Measurements from ENCODE around the gene ITGB3.

ITGB3 gene

GRCh38 chr17:47301831-47302230 lies 48.2 kb downstream of the ITGB3 start:
- Mint-ChIP-seq H3K9me3 (no peaks in the 10 kb centered on the region), H3K4me1 (peaks cover 11% of the 10 kb centered on the region), H3K4me3 (no peak overlapping the region), H3K27ac (no peak overlapping the region), H3K27me3 (ENCODE audit: low read depth) (no peaks in the 10 kb centered on the region), H3K36me3 (ENCODE audit: low read depth) (peaks cover 8% of the 10 kb centered on the region)
- TF ChIP-seq CTCF (IDR thresholded peaks at IDR 0.05; ENCODE audit: unreplicated experiment in 3 of 3) = no peak

GRCh38 chr17:47304186-47304585 lies 50.6 kb downstream of the ITGB3 start:
- Mint-ChIP-seq H3K4me3 (no peak overlapping the region), H3K9me3 (no peaks in the 10 kb centered on the region), H3K27ac (no peak overlapping the region), H3K27me3 (ENCODE audit: low read depth) (no peaks in the 10 kb centered on the region), H3K4me1 (peaks cover 8% of the 10 kb centered on the region), H3K36me3 (ENCODE audit: low read depth) (peaks cover 8% of the 10 kb centered on the region)
- TF ChIP-seq CTCF (IDR thresholded peaks at IDR 0.05; ENCODE audit: unreplicated experiment in 3 of 3) = no peak

GRCh38 chr17:47305302-47305923 lies 51.8 kb downstream of the ITGB3 start:
- H3K27me3 Mint-ChIP-seq (ENCODE audit: low read depth) = no peaks in the 10 kb centered on the region
- no peaks in the 10 kb centered on the region for H3K9me3 Mint-ChIP-seq
- H3K27ac Mint-ChIP-seq = peak overlapping the region; percentile 9 to 32 (median 10)
- no peak overlapping the region for H3K4me3 Mint-ChIP-seq
- TF ChIP-seq CTCF (IDR thresholded peaks at IDR 0.05; ENCODE audit: unreplicated experiment in 3 of 3) = no peak
- H3K36me3 Mint-ChIP-seq (ENCODE audit: low read depth) = peaks cover 8% of the 10 kb centered on the region
- H3K4me1 Mint-ChIP-seq = peaks cover 14% of the 10 kb centered on the region

GRCh38 chr17:47310186-47310733 lies 56.6 kb downstream of the ITGB3 start:
- Mint-ChIP-seq H3K27me3 (ENCODE audit: low read depth) (no peaks in the 10 kb centered on the region), H3K9me3 (no peaks in the 10 kb centered on the region), H3K4me3 (no peak overlapping the region), H3K4me1 (peaks cover 37% of the 10 kb centered on the region), H3K36me3 (ENCODE audit: low read depth) (no peaks in the 10 kb centered on the region), H3K27ac (peak overlapping the region in 2 of 3 experiments; percentile 10 to 43)
- TF ChIP-seq CTCF (IDR thresholded peaks at IDR 0.05; ENCODE audit: unreplicated experiment in 3 of 3) = no peak

DNA sequence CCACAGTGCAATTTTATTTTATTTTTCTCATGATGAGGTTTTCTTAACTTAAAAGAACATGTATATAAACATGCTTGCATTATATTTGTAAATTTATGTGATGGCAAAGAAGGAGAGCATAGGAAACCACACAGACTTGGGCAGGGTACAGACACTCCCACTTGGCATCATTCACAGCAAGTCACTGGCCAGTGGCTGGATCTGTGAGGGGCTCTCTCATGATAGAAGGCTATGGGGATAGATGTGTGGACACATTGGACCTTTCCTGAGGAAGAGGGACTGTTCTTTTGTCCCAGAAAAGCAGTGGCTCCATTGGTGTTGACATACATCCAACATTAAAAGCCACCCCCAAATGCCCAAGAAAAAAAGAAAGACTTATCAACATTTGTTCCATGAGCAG lies 57.8 kb downstream of the ITGB3 start:
- Mint-ChIP-seq H3K4me3 (no peak overlapping the region), H3K27ac (no peak overlapping the region), H3K4me1 (peaks cover 38% of the 10 kb centered on the region), H3K36me3 (ENCODE audit: low read depth) (no peaks in the 10 kb centered on the region), H3K9me3 (no peaks in the 10 kb centered on the region), H3K27me3 (ENCODE audit: low read depth) (no peaks in the 10 kb centered on the region)
- TF ChIP-seq CTCF (IDR thresholded peaks at IDR 0.05; ENCODE audit: unreplicated experiment in 3 of 3) = no peak
